Fibroblast of villous mesenchyme (primary cell): ENCODE data around the gene GPRC5B. TPM values are rescaled to one million over a fixed set of nuclear protein-coding genes. Genes with fewer than 3 reads are reported as not detected.

Source experiments
- DNase-seq: peaks from one replicate; pipeline ENCODE4 v3.0.0-alpha.2; 2010; ENCODE audit warnings: low read depth
- H3K4me3 ChIP-seq: 2 replicates; pipeline ENCODE4 v1.5.1; 2011; ENCODE audit warnings: low read depth, mild to moderate bottlenecking, low read length
- CTCF ChIP-seq: IDR thresholded peaks from 2 replicates; pipeline ENCODE4 v1.5.1; 2012; ENCODE audit warnings: low read depth, mild to moderate bottlenecking, low read length; ENCODE audit not compliant: insufficient read depth
- total RNA-seq: library from RNA; depleted of rRNA; stranded (reverse); fragments of >200 nt; gene quantifications from 2 replicates; pipeline ENCODE4 v1.2.3, GENCODE V29; 2012

Gene GPRC5B
- total RNA-seq, 1 donor = 21.6 TPM

GRCh38 chr16:19919142-19919541, 34.5 kb upstream of the GPRC5B start:
- no peak for TF ChIP-seq CTCF
- no peak for DNase-seq
- no peak overlapping the region for H3K4me3 ChIP-seq

GRCh38 chr16:19916064-19916463, 31.4 kb upstream of the GPRC5B start:
- TF ChIP-seq CTCF = no peak
- no peak overlapping the region for H3K4me3 ChIP-seq
- DNase-seq = no peak

DNA sequence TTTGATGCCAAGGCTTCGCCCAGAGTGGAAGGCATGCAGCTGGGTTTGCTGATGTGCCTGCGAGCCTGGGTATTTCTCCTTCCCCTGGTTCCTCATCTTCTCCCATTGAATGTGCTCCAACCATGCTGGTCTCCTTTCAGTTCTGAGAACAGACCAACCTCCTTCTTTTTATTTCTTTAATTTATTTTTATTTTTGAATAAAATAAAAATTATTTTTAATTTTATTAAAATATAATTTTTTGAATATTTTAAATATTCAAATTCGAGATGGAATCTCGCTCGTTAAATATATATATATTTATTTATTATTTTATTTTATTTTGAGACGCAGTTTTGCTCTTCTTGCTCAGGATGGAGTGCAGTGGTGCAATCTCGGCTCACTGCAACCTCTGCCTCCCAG, 30.2 kb upstream of the GPRC5B start:
- no peak for DNase-seq
- no peak overlapping the region for H3K4me3 ChIP-seq
- no peak for TF ChIP-seq CTCF

- no peak for DNase-seq
Measured at GRCh38 chr16:19913340-19913645, 28.6 kb upstream of the GPRC5B start.

DNA sequence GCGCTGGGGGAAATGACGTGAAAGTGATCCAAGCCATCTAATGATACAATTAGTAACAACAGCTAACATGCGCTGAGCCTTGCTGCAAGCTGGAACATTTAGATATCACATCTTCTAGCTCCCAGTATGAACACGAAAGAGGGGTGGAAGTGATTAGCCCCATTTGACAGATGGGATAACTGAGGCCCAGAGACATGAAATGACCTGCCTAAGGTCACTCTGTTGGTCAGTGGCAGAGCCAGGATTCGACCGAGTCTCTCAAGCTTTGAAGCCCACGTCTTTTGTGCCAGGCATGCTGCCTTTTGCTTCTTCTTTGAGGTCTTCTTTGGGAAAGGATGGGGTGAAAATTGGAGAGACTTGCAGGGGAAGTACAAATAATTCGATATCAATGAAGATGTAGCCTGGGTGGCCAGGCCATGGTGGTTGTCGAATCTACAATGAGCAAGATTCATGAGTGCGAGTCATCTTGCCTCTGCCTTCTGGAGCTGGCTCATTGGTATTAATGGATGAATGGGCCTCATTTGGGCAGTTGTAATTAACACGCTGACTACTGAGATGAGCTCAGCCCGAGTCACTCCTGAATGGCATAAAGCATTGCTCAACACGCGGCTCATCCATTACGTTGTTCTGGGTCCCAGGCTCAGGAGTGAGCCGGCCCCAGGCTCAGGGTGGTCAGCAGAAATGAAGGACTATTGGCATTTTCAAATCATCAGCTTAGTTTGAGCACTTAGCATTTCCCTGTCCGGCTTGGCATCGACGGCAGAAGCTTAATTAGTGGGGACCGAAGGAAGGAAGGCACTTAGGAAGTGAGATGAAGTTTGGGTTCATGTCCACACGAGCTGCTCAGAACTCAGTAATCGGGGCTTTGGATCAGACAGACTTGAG, 28.0 kb upstream of the GPRC5B start:
- H3K4me3 ChIP-seq = no peak overlapping the region
- TF ChIP-seq CTCF = no peak
- peak; percentile 3 for DNase-seq

More at GRCh38 chr16:19913340-19913645, 28.6 kb upstream of the GPRC5B start:
- H3K4me3 ChIP-seq = no peak overlapping the region
- TF ChIP-seq CTCF = no peak

DNA sequence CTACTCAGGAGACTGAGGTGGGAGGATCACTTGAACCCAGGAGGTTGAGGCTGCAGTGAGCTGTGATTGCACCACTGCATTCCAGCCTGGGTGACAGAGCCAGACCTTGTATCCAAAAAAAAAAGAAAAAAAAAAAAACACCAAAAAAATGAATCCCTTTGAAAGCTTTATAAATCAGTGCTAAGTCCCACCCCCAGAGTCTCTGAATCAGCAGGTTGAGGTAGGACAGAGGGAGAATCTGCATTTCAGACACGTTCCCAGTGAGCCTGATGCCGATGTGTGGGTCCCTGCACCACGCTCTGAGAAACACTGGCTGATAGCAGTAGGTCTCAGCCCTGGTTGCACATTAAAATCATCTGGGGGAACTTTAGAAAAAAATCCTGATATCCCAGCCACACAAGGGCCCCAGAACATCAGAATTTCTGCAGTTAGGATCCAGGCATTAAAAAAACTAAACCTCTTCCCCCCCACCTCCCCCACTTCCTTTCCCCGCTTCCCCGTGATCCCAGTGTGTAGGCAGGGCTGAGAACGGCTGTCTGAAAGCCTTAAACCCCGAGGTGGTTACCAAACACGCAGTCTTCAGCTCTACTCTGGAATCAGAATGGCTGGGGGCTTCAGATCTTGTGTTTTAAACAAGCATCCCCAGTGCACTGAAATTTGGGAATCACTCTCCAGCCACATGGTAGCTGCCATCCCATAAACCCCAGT, 27.3 kb upstream of the GPRC5B start:
- H3K4me3 ChIP-seq = no peak overlapping the region
- no peak for TF ChIP-seq CTCF
- DNase-seq = no peak
